RWPE1 (cell line): ENCODE results near the gene RNH1.

ENCODE experiments used
- CTCF ChIA-PET: fragments of 350-600 bp; sonication (Branson Sonifier 250); formaldehyde crosslinking; extraction: SDS; loops from one replicate; lab custom pipeline; 2021; lab: Yijun Ruan, JAX
- POLR2A ChIA-PET: fragments of 400-600 bp; formaldehyde crosslinking; extraction: SDS; loops from one replicate; lab custom pipeline; 2020; ENCODE audit warnings: antibody characterized with exemption; ENCODE audit not compliant: low non-redundant PET; lab: Yijun Ruan, JAX
- DNase-seq: peaks from one replicate; pipeline ENCODE4 v3.0.0; 2012; ENCODE audit warnings: low spot score
- H3K27ac ChIP-seq: fragments of 450-650 bp; 2 replicates; pipeline ENCODE4 v1.5.1; 2017
- TF ChIP-seq, protein P1 (sequence below): fragments of 450-650 bp; conservative IDR thresholded peaks from 2 replicates; pipeline ENCODE4 v1.5.1; 2017; ENCODE audit warnings: low read depth, mild to moderate bottlenecking

RNH1 gene

DNA sequence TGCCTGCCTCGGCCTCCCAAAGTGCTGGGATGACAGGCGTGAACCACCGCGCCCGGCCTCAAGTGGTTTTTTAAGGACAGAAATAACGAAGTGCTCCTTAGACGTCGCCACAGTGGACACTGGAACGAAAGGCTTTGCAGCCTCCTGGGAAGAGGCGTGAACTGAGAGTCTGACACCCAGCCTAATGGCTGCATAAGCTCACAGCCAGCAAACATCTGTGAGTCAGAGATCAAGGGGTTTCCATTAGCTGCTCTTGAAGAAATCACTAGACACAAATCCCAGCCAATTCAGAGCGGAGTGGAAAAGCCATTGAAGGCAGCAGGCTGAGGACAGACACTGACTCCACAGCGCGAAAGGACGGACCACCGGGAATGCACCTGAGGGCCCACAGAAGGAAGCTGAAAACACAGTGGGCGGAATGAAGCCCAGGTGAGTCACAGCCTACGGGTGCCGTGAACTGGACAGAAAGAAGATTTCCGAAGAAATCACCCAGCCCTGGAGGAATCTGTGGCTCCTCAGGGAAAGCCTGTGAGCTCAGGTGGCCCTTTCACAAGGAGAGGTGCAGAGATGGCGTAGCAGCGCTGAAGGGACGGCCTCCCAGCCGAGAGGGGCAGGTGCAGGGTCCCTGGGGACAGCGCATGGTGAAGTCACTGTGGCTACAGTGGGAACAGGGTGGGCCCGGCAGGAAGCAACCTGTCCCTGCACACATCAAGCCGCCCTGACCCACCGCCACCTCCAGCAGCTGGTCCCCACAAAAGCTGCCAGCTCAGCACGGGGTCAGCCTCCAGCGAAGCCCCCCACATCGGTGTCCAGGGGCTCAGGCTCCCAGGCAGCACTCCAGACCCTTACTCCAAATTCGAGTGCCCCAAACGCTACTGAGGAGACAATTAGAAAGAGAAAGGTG lies 41.9 kb upstream of the RNH1 start:
- no peak for DNase-seq
- ChIA-PET CTCF (interaction anchor here (0.6 kb wide), 1 partner anchor 18 kb away, joined by 3 read pairs; no protein-coding TSS in a partner anchor), POLR2A (no interaction called here)
- TF ChIP-seq, protein P1, sequence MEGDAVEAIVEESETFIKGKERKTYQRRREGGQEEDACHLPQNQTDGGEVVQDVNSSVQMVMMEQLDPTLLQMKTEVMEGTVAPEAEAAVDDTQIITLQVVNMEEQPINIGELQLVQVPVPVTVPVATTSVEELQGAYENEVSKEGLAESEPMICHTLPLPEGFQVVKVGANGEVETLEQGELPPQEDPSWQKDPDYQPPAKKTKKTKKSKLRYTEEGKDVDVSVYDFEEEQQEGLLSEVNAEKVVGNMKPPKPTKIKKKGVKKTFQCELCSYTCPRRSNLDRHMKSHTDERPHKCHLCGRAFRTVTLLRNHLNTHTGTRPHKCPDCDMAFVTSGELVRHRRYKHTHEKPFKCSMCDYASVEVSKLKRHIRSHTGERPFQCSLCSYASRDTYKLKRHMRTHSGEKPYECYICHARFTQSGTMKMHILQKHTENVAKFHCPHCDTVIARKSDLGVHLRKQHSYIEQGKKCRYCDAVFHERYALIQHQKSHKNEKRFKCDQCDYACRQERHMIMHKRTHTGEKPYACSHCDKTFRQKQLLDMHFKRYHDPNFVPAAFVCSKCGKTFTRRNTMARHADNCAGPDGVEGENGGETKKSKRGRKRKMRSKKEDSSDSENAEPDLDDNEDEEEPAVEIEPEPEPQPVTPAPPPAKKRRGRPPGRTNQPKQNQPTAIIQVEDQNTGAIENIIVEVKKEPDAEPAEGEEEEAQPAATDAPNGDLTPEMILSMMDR, result no peak
- peak overlapping the region; percentile 29; the same call in 1 of the 2 replicates for H3K27ac ChIP-seq

- TF ChIP-seq, protein P1, result no peak
- no peak for DNase-seq
- no peak overlapping the region for H3K27ac ChIP-seq
- ChIA-PET POLR2A (no interaction called here), CTCF (no interaction called here)
These were observed 38.1 kb upstream of the RNH1 start for GRCh38 chr11:545171-545570.

- DNase-seq, result no peak
- ChIA-PET POLR2A (no interaction called here), CTCF (no interaction called here)
- TF ChIP-seq, protein P1, result no peak
- no peak overlapping the region for H3K27ac ChIP-seq
These were observed 37.8 kb upstream of the RNH1 start for GRCh38 chr11:544817-545166.

- POLR2A ChIA-PET, result no interaction called here
- TF ChIP-seq, protein P1, result no peak
- CTCF ChIA-PET, result interaction anchor here (2.4 kb wide), 1 partner anchor 13 kb away, joined by 10 read pairs; no protein-coding TSS in a partner anchor
- no peak for DNase-seq
- no peak overlapping the region for H3K27ac ChIP-seq
These were observed 34.4 kb upstream of the RNH1 start for GRCh38 chr11:541433-541885.

DNA sequence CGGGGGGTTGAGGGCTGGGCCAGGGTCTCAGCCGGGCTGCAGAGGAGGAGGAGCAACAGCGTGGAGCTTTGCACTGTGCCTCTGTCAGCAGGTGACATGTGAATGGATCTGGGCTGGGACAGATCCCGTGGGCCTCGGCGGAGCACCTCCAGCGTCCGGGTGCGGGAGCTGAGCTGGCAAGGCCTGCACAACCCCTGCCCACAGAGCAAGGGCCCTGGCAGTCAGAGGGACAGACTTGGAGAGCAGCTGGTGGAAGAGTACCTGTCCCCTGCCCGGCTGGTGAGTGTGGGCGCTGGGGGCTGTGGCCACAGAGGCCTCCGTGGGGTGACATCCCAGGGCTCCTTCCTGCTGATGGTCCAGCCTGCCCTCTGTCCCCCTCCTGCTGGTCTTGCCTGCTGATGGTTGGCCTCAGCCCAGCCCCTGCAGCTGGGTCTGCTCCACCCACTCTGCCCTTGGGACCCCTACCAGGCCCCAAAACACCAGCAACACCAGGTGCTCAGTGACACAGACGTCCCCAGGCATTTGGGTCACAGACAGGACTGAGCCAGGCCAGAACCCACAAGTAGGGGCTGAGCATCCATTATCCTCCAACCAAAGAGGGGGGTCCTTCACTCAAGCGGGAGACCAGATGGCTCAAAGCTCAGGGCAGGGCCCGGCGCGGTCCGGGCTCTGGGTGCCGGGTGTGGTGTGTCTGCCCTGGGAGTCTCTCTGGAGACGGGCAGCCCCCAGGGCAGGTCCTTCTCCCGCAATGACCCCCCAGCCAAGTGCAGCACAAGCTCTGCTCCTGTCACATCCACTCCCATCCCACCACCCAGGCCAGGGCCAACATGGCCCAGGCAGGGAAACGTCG lies 33.8 kb upstream of the RNH1 start:
- TF ChIP-seq, protein P1, result no peak
- CTCF ChIA-PET, result interaction anchor here (1.4 to 2.4 kb wide), 2 partner anchors 14 to 106 kb away, joined by 4 to 10 read pairs; no protein-coding TSS in a partner anchor
- no peak overlapping the region for H3K27ac ChIP-seq
- POLR2A ChIA-PET, result no interaction called here
- no peak for DNase-seq

GRCh38 chr11:539971-540481 lies 33.0 kb upstream of the RNH1 start:
- H3K27ac ChIP-seq, result no peak overlapping the region
- TF ChIP-seq, protein P1, result no peak
- POLR2A ChIA-PET, result no interaction called here
- DNase-seq, result no peak
- CTCF ChIA-PET, result interaction anchor here (1.4 to 2.4 kb wide), 2 partner anchors 15 to 106 kb away, joined by 4 to 10 read pairs; no protein-coding TSS in a partner anchor
